HFFc6 (cell line): ENCODE data around the gene DCUN1D2. TPM values are rescaled to one million over a fixed set of nuclear protein-coding genes. Genes with fewer than 3 reads are reported as not detected.
A peak's percentile ranks its signal among the peaks of the same experiment; 100 is the strongest.
"Not testable (repeated sequence)": the region's sequence is repeated elsewhere in the genome, so short reads cannot be mapped to it uniquely, and the experiment has no call there.

Source experiments
- DNase-seq: peaks from one replicate; pipeline ENCODE4 v3.0.0-alpha.2; 2018
- H3K27ac Mint-ChIP-seq: 2 replicates; pipeline ENCODE4 v1.8.0; 2020; ENCODE audit warnings: mild to moderate bottlenecking, mixed read lengths
- H3K27me3 Mint-ChIP-seq: 2 replicates; pipeline ENCODE4 v1.8.0; 2021; ENCODE audit warnings: mild to moderate bottlenecking, moderate library complexity, mixed read lengths; ENCODE audit not compliant: insufficient read depth
- H3K36me3 Mint-ChIP-seq: 2 replicates; pipeline ENCODE4 v1.8.0; 2021; ENCODE audit warnings: low read depth, mixed read lengths
- H3K4me1 Mint-ChIP-seq: 2 replicates; pipeline ENCODE4 v1.8.0; 2020; ENCODE audit warnings: low read depth, mixed read lengths
- H3K4me3 Mint-ChIP-seq: 2 replicates; pipeline ENCODE4 v1.8.0; 2020; ENCODE audit warnings: mild to moderate bottlenecking, moderate library complexity, mixed read lengths
- H3K9me3 Mint-ChIP-seq: 2 replicates; pipeline ENCODE4 v1.8.0; 2020; ENCODE audit warnings: mild to moderate bottlenecking, mixed read lengths
- total RNA-seq, 6 experiments: library from RNA; stranded (reverse); fragmentation: NEBNext Ultra II Directional; extraction: Animal tissue kit (Norgen Biotek cat#: 25700); gene quantifications; 2 replicates in 1 of 6; 3 replicates in 5 of 6; pipeline ENCODE4 v1.2.3, GENCODE V29; 2021
- TF ChIP-seq, protein P1 (sequence below): fragments of 200-600 bp; sonication (generic); IDR thresholded peaks from 2 replicates; pipeline ENCODE4 v1.5.0; 2021; ENCODE audit warnings: antibody characterized with exemption, mild to moderate bottlenecking

Gene DCUN1D2
- total RNA-seq, 6 experiments from 2014 or later, result 7.6 to 9.3 (median 9.0) TPM

DNA sequence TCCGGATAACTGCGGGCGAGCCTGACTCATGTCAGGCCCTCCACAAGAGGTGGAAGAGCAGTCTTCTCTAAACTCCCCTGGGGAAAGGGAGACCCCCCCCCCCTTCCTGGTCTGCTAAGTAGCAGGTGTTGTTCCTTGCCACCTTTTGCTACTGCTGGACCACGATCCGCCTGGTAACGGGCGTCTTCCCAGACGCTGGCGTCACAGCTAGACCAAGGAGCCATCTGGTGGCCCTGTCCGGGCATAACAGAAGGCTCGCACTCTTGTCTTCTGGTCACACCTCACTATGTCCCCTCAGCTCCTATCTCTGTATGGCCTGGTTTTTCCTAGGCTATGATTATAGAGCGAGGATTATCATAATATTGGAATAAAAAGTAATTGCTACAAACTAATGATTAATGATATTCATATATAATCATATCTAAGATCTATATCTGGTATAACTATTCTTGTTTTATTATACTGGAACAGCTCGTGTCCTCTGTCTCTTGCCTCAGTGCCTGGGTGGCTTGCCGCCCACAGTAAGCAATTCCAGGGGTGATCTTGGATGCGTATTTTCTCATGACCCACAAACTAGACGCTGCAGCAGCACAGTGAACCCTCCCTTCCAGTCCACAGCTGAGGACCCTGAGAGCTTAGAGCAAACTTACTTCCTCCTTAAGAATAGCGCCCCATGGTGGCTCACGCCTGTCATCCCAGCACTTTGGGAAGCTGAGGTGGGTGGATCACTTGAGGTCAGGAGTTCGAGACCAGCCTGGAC, 39.5 kb downstream of the DCUN1D2 start:
- TF ChIP-seq, protein P1, sequence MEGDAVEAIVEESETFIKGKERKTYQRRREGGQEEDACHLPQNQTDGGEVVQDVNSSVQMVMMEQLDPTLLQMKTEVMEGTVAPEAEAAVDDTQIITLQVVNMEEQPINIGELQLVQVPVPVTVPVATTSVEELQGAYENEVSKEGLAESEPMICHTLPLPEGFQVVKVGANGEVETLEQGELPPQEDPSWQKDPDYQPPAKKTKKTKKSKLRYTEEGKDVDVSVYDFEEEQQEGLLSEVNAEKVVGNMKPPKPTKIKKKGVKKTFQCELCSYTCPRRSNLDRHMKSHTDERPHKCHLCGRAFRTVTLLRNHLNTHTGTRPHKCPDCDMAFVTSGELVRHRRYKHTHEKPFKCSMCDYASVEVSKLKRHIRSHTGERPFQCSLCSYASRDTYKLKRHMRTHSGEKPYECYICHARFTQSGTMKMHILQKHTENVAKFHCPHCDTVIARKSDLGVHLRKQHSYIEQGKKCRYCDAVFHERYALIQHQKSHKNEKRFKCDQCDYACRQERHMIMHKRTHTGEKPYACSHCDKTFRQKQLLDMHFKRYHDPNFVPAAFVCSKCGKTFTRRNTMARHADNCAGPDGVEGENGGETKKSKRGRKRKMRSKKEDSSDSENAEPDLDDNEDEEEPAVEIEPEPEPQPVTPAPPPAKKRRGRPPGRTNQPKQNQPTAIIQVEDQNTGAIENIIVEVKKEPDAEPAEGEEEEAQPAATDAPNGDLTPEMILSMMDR, result peak; percentile 64
- not testable (repeated sequence) for H3K27me3 Mint-ChIP-seq, H3K4me1 Mint-ChIP-seq, H3K4me3 Mint-ChIP-seq, H3K27ac Mint-ChIP-seq, H3K9me3 Mint-ChIP-seq
- DNase-seq, result peak; percentile 18
- peaks cover 28% of the 10 kb centered on the region for H3K36me3 Mint-ChIP-seq

DNA sequence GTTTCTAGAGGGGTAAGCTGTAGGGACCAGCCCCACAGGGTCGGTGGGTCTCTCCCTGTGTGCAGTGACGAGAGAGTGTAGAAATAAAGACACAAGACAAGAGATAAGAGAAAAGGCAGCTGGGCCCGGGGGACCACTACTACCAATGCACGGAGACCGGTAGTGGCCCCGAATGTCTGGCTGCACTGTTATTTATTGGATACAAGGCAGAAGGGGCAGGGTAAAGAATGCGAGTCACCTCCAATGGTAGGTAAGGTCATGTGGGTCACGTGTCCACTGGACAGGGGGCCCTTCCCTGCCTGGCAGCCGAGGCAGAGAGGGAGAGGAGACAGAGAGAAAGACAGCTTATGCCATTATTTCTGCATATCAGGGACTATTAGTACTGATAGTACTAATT, 40.2 kb downstream of the DCUN1D2 start:
- DNase-seq, H3K27ac Mint-ChIP-seq, H3K4me3 Mint-ChIP-seq, H3K4me1 Mint-ChIP-seq, H3K9me3 Mint-ChIP-seq, H3K27me3 Mint-ChIP-seq: not testable (repeated sequence)
- peaks cover 22% of the 10 kb centered on the region for H3K36me3 Mint-ChIP-seq

DNA sequence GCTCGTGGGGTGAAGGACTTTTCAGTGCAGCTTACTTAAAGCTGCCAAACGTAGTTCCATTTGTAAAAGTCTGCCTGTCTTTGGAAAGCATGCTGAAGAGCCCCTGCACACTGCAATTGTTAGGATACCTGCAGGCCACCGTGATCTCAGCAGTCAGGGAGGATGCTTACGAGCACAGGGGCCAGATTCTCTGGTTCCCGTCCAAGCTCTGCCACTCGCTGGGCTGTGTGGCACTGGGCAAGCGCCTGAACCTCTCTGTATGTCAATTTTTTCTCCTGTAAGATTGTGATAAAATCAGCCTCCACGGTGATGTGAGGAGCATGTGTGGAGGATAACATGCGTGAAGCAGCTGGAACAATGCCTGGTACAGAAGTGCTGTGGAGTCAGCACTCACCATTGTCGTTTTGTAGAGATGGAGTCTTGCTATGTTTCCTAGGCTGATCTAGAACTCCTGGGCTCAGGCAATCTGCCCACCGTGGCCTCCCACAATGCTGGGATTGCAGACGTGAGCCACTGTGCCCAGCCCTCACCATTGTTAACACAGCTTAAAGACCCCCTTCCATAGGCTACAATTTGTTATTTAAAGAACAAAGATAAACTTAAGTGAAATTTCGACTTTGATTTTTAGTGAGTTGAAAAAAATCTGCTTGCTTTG, 40.7 kb downstream of the DCUN1D2 start:
- Mint-ChIP-seq H3K27ac (no peak overlapping the region), H3K27me3 (peaks cover 2% of the 10 kb centered on the region; the same call in 1 of the 2 replicates), H3K9me3 (no peaks in the 10 kb centered on the region), H3K4me3 (no peak overlapping the region), H3K36me3 (peaks cover 21% of the 10 kb centered on the region), H3K4me1 (peaks cover 9% of the 10 kb centered on the region; the same call in 1 of the 2 replicates)
- DNase-seq, result no peak
- TF ChIP-seq, protein P1, result no peak

DNA sequence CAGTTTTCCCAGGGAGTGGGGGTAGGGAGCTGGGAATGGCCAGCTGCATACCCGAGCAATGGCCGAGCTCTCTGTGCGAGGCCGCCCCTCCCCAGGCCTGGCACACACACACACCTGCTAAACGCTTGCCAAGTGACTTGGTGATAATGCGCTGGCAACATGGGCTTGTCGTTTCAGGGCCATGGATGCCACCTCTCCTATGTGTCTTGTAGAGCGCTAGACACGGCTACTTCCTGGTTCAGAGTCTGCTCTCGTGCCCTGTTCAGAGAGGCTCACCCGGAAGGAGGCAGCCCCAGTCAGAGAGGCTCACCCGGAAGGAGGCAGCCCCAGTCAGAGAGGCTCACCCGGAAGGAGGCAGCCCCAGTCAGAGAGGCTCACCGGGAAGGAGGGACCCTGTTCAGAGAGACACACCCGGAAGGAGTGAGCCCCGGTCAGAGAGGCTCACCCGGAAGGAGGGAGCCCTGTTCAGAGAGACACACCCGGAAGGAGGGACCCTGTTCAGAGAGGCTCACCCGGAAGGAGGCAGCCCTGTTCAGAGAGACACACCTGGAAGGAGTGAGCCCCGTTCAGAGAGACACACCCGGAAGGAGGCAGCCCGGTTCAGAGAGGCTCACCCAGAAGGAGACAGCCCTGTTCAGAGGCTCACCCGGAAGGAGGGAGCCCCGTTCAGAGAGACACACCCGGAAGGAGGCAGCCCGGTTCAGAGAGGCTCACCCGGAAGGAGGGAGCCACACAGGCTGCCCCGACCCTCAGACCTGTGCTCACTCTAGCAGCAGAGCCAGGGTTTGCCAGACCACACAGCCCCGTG, 41.4 kb downstream of the DCUN1D2 start:
- DNase-seq, result no peak
- TF ChIP-seq, protein P1, result no peak
- Mint-ChIP-seq H3K9me3 (no peaks in the 10 kb centered on the region), H3K4me3 (no peak overlapping the region), H3K27ac (no peak overlapping the region), H3K4me1 (peaks cover 6% of the 10 kb centered on the region; the same call in 1 of the 2 replicates), H3K36me3 (peaks cover 18% of the 10 kb centered on the region), H3K27me3 (peaks cover 2% of the 10 kb centered on the region; the same call in 1 of the 2 replicates)

DNA sequence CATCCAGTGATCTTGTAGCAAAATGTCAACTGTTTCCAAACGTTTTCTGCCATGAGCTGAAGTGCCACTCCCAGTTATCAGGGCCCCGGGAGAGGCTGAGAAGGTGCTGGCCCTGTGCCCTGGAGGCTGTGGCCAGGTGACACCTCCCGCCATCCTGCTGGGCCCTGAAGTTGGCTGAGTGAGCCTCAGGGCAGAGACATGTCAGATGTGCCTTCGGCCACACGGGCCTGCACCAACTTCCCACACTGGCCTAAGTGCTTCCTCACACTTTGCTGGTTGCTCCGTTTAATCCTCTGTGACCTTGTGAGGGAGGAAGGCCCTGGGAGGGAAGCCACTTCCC, 42.0 kb downstream of the DCUN1D2 start:
- Mint-ChIP-seq H3K27me3 (peaks cover 2% of the 10 kb centered on the region; the same call in 1 of the 2 replicates), H3K9me3 (no peaks in the 10 kb centered on the region), H3K4me3 (no peak overlapping the region), H3K36me3 (peaks cover 12% of the 10 kb centered on the region), H3K4me1 (no peaks in the 10 kb centered on the region; the same call in 1 of the 2 replicates), H3K27ac (no peak overlapping the region)
- no peak for DNase-seq
- TF ChIP-seq, protein P1, result no peak
